Adrenal gland (tissue), 5 donors: ENCODE data around the gene NUMA1.

ENCODE experiments used
- CTCF ChIP-seq, 6 experiments: fragments of 450-650 bp in 4 of 6; fragments of 200-600 bp in 2 of 6; sonication (generic) in 1 of 6; IDR thresholded peaks; 1 replicate in 5 of 6; 2 replicates in 1 of 6; pipeline versions ENCODE4 v1.5.1 to v1.8.0; 2016 to 2021; ENCODE audit warnings: antibody characterized with exemption in 6 of 6, mild to moderate bottlenecking in 2 of 6, moderate library complexity in 1 of 6
- POLR2A ChIP-seq, 2 donors: fragments of 450-650 bp; IDR thresholded peaks; one replicate each; pipeline ENCODE4 v1.6.1; 2017; ENCODE audit warnings: antibody characterized with exemption in 2 of 2, mild to moderate bottlenecking in 2 of 2, moderate library complexity in 1 of 2
- donor health status: DM: no; HTN: no; CAD: no.

DNA sequence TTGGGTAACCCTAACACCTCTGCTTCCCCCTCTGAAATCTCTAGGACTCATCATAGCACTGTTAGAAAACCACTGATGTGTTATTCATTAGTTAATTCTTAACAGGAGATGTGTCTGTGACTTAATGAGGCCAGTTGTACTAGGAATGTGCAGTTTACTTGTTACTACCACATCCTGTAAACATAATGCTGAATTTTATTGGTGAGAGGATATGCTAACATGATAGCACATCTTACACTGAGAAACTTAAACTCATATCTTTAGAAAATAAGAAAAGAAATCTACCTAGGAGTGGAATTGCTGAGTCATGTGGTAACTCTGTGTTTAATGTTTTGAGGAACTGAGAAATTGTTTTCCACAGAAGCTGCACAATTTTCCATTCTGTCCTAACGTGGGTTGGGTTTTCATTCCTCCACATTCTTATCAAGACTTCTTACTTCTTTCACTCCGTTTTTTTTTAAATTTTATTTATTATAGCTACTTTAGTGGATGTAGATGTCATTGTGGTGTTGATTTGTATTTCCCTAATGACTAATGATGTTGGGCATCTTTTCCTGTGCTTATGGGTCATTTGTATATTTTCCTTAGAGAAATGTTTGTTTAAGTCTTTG is 117.8 kb downstream of the NUMA1 start:
- no peak for TF ChIP-seq CTCF (IDR thresholded peaks at IDR 0.05)
- no peak for TF ChIP-seq POLR2A (IDR thresholded peaks at IDR 0.05)
